ENCODE measurements around the gene HS2ST1. TPM values are rescaled to one million over a fixed set of nuclear protein-coding genes. Genes with fewer than 3 reads are reported as not detected.

The HS2ST1 gene
- total RNA-seq, 2 donors from 2014 or later, result 29.0 to 31.5 TPM

- Histone ChIP-seq H3K9ac (ENCODE audit: extremely low read depth, low read length, poor library complexity, severe bottlenecking) (no peak overlapping the region), H3K36me3 (ENCODE audit: control insufficient read depth, insufficient read depth, low read length) (no peaks in the 10 kb centered on the region), H3K9me3 (ENCODE audit: control insufficient read depth, low read length) (no peaks in the 10 kb centered on the region), H3K4me1 (ENCODE audit: control insufficient read depth, insufficient read depth, low read length) (peaks cover 23% of the 10 kb centered on the region), H3K4me3 (ENCODE audit: low read length) (peak overlapping the region; percentile 48), H3K27me3 (ENCODE audit: control insufficient read depth, insufficient read depth, low read length, poor library complexity, severe bottlenecking) (no peaks in the 10 kb centered on the region), H3K27ac (ENCODE audit: low read depth, low read length) (no peak overlapping the region)
- H3K27me3 Mint-ChIP-seq (ENCODE audit: insufficient read depth), result no peaks in the 10 kb centered on the region
- TF ChIP-seq CTCF (conservative IDR thresholded peaks at IDR 0.05), result no peak
- WGBS, 2 experiments (ENCODE audit: insufficient coverage in 1 of 2, insufficient read length in 1 of 2), result 98 to 100% methylated on average over 1 to 2 of the region's 2 CpGs
- H3K4me3 Mint-ChIP-seq, result no peak overlapping the region
- peaks cover 36% of the 10 kb centered on the region for H3K4me1 Mint-ChIP-seq
- no peak overlapping the region for H3K27ac Mint-ChIP-seq
- no peak for DNase-seq
- H3K9me3 Mint-ChIP-seq, result no peaks in the 10 kb centered on the region
- peaks cover 8% of the 10 kb centered on the region for H3K36me3 Mint-ChIP-seq (ENCODE audit: low read depth)
Measured at GRCh38 chr1:87091425-87091824, 177.0 kb downstream of the HS2ST1 start.

GRCh38 chr1:87092846-87093245 lies 178.4 kb downstream of the HS2ST1 start:
- H3K9me3 ChIP-seq (ENCODE audit: control insufficient read depth, low read length), result no peaks in the 10 kb centered on the region
- H3K9ac ChIP-seq (ENCODE audit: extremely low read depth, low read length, poor library complexity, severe bottlenecking), result no peak overlapping the region
- no peaks in the 10 kb centered on the region for H3K36me3 ChIP-seq (ENCODE audit: control insufficient read depth, insufficient read depth, low read length)
- Mint-ChIP-seq H3K4me3 (no peak overlapping the region), H3K27me3 (ENCODE audit: insufficient read depth) (no peaks in the 10 kb centered on the region), H3K9me3 (no peaks in the 10 kb centered on the region), H3K4me1 (peaks cover 29% of the 10 kb centered on the region), H3K36me3 (ENCODE audit: low read depth) (peaks cover 10% of the 10 kb centered on the region), H3K27ac (no peak overlapping the region)
- no peak overlapping the region for H3K4me3 ChIP-seq (ENCODE audit: low read length)
- peaks cover 15% of the 10 kb centered on the region for H3K4me1 ChIP-seq (ENCODE audit: control insufficient read depth, insufficient read depth, low read length)
- WGBS, 2 experiments (ENCODE audit: insufficient coverage in 1 of 2, insufficient read length in 1 of 2), result 100% methylated on average over 3 of the region's 3 CpGs; no CpG with 5 or more reads in 1 of the 2 experiments
- H3K27ac ChIP-seq (ENCODE audit: low read depth, low read length), result no peak overlapping the region
- TF ChIP-seq CTCF (conservative IDR thresholded peaks at IDR 0.05), result no peak
- H3K27me3 ChIP-seq (ENCODE audit: control insufficient read depth, insufficient read depth, low read length, poor library complexity, severe bottlenecking), result no peaks in the 10 kb centered on the region
- DNase-seq, result no peak

- peaks cover 26% of the 10 kb centered on the region for H3K4me1 Mint-ChIP-seq
- H3K9ac ChIP-seq (ENCODE audit: extremely low read depth, low read length, poor library complexity, severe bottlenecking), result no peak overlapping the region
- no peaks in the 10 kb centered on the region for H3K9me3 Mint-ChIP-seq
- peaks cover 15% of the 10 kb centered on the region for H3K4me1 ChIP-seq (ENCODE audit: control insufficient read depth, insufficient read depth, low read length)
- H3K36me3 Mint-ChIP-seq (ENCODE audit: low read depth), result peaks cover 9% of the 10 kb centered on the region
- H3K4me3 ChIP-seq (ENCODE audit: low read length), result no peak overlapping the region
- H3K27me3 Mint-ChIP-seq (ENCODE audit: insufficient read depth), result no peaks in the 10 kb centered on the region
- H3K36me3 ChIP-seq (ENCODE audit: control insufficient read depth, insufficient read depth, low read length), result no peaks in the 10 kb centered on the region
- TF ChIP-seq CTCF (conservative IDR thresholded peaks at IDR 0.05), result no peak
- H3K4me3 Mint-ChIP-seq, result no peak overlapping the region
- no peak for DNase-seq
- H3K9me3 ChIP-seq (ENCODE audit: control insufficient read depth, low read length), result no peaks in the 10 kb centered on the region
- no peaks in the 10 kb centered on the region for H3K27me3 ChIP-seq (ENCODE audit: control insufficient read depth, insufficient read depth, low read length, poor library complexity, severe bottlenecking)
- H3K27ac ChIP-seq (ENCODE audit: low read depth, low read length), result no peak overlapping the region
- WGBS, 2 experiments (ENCODE audit: insufficient coverage in 1 of 2, insufficient read length in 1 of 2), result 97 to 100% methylated on average over 2 to 3 of the region's 4 CpGs
- H3K27ac Mint-ChIP-seq, result no peak overlapping the region
Measured at GRCh38 chr1:87093286-87093685, 178.9 kb downstream of the HS2ST1 start.
